GM19397 (cell line): ENCODE data around the gene LGALS13.

Source experiments
- ATAC-seq: cut with Tn5 transposase; IDR thresholded peaks from one replicate; pipeline ENCODE4 v1.9.1; 2021; ENCODE audit warnings: mild to moderate bottlenecking, moderate library complexity; ENCODE audit not compliant: unreplicated experiment

LGALS13 gene, protein sequence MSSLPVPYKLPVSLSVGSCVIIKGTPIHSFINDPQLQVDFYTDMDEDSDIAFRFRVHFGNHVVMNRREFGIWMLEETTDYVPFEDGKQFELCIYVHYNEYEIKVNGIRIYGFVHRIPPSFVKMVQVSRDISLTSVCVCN

DNA sequence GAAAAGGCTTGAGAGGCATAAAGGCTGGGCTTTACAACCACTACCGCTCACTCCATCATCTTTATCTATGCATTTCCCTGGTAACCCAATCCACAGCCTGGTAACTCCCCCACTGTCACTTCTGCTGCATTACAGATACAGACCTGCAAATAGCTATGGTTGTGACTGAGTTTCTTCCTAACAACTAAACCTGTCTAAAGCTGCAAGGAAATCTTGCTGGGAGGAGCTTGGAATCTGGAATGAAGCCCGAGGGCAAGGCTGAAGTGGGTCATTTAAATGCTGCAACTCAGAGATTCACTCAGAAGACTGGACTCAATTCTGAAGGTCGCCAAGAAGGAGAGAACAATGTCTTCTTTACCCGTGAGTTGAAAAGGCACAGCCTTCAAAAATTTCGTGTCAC lies at the start of gene LGALS13:
Gene LGALS13, plus strand, starts transcription at position 301 of the 400 bp plus-strand sequence. Its CDS starts 45 bp downstream, at position 346.
- ATAC-seq, result no peak

DNA sequence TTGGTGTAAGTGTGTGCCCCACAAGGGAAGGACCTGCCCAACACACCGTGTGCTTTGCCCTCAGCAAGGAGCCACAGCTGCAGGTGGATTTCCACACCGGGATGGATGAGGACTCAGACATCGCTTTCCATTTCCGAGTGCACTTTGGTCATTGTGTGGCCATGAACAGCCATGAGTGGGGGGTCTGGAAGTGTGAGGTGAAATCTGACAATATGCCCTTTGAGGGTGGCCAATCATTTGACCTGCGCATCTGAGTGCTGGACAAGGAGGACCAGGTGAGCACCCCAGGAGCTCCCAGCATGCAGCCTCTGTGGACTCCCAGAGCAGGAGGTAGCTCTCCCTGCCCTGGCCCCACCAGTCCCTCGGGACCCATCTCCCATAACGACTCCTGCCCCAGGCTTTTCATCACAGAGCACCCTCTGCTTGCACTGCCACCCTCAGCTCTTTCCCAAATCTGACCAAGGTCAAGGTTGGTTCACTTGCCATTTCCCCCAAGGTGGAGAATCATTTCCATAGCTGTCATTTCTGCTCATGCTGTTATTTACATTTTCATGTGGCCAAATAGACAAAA lies 49.2 kb upstream of the LGALS13 start:
- no peak for ATAC-seq

DNA sequence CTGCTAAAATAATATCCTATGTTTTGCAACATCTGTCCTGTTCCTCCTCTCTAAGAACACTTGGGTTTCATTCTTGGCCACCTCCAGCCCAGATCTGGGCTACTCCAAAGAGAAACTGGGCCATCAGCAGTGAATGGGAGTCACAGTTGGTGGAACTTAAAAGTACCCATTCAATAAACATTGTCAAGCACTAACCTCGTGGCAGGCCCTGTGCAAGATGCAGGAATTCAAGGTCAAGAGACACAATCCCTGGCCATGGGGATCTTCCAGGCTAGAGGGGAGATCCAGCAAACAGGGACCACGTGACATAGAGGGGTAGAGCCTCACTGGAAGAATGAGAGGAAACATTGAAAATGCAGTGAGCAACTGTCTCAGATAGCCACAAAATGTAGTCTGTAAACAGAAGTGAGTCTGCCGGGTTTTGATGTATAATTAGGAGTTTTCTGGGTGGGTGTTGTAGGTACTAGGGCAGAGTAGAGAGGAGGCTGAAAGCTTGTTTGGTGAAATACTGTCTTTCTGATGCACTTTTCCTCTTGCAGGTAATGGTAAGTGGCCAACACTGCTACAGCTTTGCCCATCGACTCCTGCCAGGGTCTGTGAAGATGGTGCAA lies 47.5 kb upstream of the LGALS13 start:
- no peak for ATAC-seq

DNA sequence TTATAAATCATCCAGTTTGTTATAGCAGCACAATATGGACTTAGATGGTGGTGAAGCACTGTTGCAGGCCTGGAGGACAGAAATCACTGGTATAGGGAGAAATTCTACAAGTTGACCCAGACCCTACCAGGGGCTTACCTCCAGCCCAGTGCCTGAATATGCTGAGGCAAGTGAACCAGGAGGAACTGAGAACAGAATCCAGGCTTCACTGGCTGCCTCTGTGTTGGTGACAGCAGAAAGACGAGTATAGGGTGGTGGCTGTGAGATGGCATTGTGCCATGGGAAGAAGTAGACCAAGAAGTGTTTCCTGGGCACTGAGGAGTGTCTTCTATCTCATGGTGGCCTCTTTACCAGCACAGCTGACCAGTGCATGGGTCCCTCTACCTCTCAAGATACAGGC lies 46.4 kb upstream of the LGALS13 start:
- ATAC-seq, result no peak

DNA sequence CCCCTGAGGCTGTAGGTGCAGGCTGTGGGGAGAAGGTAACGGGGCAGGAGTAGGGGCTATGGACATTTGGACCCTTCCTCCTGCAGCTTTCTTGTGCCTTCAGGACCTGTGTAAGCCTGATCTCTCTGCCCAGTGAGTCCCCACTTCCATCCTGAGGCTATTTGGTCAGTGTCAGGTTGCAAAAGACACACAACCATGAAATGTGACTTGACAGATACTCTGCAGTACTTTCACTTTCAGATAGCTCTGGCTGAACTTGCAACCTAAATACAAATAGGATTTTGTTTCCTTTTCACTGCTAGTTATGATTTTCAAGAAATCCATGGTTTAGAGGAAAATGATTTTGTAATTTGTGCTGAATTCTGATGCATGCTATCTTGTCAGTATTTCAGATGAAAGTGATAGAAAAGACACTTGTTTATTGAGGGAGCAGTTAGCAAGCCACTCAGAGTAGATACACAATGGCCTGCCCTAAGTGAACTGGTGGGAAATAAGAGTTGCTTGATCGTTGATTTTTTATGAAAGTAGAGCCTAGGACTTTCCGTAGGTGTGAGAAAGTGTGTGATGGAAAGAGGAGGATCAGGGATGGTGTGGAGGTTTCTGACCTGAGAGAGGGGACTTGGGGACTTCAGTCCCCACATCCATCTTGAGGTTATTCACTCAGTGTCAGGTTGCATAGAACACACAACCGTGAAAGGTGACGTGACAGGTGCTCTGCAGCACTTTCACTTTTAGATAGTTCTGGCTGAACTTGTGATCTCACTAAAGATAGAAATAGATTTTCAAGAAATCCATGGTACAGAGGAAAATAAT lies 44.3 kb upstream of the LGALS13 start:
- ATAC-seq, result no peak

DNA sequence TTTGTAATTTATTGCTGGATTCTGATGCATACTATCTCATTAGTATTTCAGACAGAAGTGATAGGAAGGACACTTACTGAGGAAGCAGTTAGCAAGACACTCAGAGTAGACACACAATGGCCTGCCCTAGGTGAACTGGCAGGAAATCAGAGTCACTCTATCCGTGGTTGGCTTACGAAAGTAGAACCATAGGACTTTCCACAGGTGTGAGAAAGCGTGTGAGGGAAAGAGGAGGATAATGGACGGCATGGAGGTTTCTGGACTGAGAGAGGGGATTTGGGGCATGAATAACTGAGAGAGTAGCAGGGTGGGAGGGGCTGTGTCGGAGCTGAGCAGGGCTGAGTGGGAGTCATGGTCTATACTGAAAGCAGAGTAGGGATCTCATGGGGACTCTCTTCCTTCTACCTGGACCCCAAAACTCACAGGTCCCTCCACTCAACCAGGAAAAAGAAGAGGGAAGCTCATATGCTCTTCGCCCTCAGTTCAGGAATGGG lies 43.7 kb upstream of the LGALS13 start:
- ATAC-seq, result no peak

DNA sequence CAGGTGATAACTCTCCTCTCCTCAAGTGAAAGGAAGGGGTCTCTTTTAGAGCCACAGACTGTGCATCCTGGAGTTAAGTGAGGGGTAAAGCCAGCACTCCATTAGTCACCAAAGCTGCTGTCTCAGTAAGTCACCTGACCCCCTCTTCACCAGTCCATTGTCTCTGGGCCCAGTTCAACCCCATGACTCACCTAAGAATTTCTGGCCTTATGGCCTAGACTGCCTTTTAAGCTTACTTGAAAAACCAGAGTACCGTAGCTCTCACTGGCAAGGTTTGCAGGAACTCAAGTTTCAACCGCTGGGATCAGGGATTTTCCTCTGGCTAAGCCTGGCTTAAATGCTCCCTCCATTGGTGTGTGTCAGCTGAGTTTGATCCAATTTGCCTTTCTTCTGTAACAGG lies 38.9 kb upstream of the LGALS13 start:
- ATAC-seq, result no peak

DNA sequence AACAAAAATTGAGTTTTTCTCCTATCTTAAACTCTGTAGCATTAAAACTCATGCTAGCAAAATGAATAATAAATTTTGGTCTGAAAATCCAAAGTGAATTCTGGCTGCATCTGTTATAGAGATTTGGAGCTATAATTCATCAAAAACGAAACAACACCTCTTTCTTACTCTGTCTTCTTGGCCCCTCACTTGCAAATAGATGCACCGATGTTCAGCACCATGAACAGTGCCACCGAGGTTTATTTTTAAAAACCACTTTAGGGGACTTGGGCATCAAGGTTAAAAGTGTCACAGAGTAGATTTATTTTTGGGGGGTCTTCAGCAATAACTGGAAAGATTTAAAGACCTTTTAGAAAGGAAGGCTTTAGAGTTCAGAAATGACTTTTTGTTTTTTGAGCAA lies 36.3 kb upstream of the LGALS13 start:
- no peak for ATAC-seq

DNA sequence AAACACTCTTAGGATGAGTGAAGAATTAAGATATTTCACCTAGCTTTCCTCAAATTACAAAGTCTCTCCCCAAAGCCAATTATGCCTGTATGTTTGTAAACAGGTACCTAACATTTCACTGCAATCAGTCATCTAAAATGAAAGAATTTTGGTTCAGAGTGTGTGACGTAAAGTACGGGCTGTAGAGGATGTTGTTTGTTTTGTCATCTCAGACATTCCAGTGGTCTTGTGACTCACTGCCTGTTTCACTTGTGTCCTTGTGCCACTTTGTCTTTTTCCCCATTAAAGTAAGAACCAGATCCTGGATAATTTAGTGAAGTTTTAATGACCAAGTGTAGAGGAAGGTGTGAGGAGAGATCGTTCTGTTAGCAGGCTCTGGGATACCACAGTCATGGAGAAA lies 33.7 kb upstream of the LGALS13 start:
- no peak for ATAC-seq

DNA sequence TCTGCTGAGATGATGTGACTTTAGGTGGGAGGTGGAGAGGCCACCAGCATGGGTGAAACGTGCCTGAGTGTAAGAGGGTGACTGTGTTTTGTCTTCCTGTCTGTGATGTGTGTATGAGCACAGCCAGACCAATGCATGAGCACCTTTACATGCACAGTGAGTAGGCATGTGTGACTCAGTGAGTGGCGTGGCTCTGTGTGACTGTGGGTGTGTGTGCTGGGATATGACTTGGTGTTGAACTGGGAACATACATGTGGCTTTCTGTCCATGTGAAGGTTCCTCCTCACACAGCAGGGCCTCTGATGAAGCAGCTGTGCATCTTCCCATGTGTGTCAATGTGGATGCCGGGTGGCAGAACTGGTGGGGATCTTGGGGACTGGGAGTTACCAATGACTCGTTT lies 19.9 kb upstream of the LGALS13 start:
- ATAC-seq, result no peak

DNA sequence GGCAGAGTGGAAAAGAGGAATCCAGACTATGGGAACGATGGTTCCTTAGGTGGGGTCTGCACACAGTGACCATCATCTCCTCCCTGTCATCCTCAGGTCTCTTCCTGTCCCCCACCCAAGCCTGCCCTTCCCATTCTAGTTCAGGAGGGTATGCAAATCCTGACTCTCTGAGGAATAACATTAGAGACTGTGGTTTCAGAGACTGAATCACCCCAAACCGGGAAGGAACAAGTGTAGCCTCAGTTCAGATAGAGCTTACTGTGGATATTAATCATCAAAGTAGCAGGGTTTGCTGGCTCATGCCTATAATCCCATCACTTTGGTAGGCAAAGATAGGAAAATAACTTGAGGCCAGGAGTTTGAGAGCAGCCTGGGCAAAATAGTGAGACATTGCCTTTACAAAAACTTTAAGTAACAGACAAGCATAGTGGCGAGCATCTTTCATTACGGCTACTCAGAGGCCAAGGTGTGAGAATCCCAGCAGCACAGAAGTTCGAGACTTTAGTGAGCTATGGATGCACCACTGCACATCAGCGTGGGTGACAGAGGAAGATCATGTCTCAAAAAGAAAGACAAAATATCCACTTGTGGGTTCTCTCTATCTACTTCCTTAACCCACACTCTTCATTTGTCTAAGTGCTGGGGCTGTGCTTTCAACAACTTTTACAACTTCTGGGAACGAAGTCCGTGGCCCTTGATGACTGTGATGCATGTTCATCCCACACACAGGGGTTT lies 19.3 kb upstream of the LGALS13 start:
- ATAC-seq, result no peak

DNA sequence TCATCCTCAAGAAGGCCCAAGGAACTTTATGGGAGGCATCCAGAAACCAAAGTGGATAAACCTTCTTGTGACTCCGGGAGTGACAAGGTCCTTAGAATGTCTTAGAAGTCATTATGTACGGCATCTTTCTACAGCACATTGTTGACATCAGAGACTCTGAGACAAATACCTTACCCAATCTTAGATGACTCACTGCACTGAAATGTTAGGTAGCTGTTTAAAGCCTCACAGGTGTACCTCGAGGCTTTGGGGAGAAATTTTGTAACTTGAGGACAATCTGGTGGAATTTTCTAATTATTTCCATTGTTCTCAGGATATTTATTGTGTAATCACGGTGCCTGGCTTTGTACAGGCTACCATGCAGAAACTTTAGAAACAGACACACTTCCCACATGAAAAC lies 14.8 kb upstream of the LGALS13 start:
- ATAC-seq, result no peak

DNA sequence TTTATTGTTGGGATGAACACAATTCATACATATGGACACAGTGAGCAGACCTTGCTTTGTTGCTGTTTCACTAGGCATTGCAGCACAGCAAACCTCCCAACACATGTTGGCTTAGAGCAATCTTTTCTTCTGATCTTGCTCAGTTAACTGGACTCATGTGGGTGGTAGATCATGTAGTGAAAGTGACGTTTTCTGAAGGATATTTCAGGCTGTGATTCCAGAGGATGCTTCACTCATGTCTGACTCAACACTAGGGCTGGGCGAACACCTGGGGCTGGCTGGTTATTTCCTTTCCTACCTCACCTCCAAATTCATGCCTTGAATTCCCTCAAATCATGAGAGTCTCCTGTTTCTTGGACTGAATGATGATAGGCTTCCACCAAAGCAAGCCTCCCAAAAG lies 14.3 kb upstream of the LGALS13 start:
- ATAC-seq, result no peak

DNA sequence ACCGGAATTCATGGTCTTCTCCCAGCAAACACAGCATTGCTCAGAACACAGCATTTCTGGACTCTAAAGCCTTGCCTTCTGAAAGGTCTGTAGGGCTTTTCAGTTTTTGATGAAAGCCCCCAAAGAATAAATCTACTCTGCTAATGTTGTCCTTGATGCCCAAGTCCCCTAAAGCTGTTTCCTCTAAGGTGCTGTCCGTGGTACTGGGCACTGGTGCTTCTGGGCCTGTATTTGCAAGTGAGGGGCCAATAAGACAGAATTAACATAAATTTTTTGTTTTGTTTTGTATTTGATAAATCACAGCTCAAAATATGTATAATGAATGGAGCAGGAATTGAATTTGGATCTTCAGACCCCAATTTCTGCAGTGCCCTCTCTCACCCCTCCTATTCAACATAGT lies 12.1 kb upstream of the LGALS13 start:
- no peak for ATAC-seq

DNA sequence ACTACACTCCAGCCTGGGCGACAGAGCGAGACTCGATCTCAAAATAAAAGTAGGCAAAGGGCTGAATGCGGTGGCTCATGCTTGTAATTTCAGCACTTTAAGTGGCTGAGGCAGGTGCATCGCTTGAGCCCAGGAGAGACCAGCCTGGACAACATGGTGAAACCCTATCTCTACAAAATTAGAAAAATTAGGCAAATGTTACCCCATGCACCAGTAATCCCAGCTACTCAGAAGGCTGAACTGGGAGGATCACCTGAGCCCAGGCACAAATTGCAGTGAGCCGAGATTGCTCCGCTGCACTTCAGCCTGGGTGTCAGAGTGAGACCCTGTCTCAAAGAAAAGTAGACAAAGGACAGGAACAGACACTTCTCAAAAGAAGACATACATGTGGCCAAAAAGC lies 9.9 kb upstream of the LGALS13 start:
- no peak for ATAC-seq

DNA sequence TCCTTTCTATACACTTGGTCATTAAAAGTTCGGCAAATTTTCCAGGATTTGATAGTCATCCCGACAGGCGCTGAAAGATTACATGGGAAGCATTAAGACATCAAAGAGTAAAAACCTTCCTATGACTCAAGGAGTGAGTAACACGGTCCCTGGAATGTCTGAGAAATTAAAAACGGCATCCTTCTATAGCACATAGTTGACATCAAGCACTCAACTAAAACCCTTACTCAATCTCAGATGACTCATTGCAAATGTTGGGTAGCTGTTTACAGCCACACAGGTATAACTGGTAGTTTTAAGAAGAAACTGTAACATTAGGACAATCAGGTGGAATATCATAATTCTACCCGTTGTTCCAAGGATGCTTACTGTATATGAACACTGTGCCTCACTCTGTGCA lies 6.4 kb upstream of the LGALS13 start:
- no peak for ATAC-seq

DNA sequence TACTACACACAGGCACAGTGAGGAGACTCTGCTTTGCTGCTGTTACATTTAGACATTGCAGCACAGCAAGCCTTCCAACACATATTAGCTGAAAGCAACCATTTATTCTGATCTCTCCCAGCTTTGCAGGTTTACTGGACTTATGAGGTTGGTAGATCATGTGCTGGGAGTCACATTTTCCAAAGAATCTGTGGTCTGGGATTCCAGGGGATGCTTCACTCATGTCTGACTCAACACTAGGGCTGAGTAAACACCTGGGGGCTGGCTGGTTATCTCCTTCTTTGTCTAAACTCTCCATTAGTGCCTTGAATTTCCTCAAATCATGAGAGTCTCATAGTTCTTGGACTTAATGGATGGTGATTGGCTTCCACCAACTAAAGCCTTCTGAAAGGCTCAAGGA lies 5.4 kb upstream of the LGALS13 start:
- ATAC-seq, result no peak

DNA sequence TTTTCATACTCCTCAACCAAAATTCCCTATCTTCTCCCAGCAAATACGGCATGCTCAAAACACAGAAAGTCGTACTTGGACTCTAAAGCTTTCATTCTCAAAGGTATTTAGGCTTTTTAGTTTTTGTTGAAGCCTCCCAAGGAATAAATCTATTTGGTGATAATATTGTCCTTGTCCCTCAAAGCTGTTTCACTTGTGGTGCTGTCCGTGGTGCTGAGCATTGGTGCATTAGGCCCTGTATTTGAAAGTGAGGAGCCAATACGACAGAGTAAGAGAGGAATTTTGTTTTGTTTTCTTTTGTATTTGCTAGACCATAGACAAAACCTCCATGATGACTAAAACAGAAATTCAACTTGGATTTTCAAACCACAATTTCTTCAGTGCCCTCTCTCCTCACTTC lies 3.2 kb upstream of the LGALS13 start:
- no peak for ATAC-seq

DNA sequence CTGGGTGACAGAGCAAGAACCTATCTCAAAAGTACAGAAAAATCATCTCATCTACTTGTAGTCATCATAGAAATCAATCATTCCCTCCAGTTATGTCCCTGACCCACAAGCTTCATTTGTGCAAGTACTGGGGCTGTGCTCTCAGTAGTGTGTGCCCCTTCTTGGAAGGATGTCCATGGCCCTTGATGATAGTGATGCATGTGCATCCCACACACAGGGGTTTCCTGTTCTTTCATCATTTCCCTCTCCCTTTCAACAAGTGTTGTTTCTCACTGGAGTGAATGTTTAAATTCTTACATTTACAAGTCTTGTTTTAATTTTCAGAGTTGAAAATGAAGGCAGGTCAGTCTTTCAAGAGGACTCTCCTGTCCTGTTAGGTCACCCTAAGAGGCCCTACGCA lies 1.5 kb downstream of the LGALS13 start:
- ATAC-seq, result no peak

DNA sequence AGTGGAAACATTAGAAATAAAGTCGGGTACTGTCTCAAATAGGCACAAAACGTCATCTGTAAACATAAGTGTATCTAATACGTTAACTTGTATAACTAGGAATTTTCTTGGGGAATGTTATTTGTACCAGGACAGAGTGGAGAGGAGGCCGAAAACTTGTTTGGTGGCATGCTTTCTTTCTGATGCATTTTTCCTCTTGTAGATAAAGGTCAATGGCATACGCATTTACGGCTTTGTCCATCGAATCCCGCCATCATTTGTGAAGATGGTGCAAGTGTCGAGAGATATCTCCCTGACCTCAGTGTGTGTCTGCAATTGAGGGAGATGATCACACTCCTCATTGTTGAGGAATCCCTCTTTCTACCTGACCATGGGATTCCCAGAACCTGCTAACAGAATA lies 4.7 kb downstream of the LGALS13 start:
- no peak for ATAC-seq

DNA sequence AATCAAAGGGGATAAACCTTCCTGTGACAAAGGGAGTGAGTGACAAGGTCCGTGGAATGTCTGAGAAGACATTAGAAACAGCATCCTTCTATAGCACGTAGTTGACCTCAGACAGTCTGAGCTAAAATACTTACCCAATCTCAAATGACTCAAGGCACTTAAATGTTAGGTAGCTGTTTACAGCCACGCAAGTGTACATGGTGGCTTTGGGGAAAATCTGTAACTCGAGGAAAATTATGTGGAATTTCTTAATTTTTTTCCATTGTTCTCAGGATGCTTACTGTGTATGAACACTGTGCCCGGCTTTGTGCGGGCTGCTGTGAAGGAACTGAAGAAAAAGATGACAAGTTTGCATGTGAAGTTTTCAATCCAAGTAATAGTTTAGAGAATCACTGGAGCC lies 5.2 kb downstream of the LGALS13 start:
- ATAC-seq, result no peak
